HEK293 (cell line): ENCODE results near the gene CDK4.

Source experiments
- BCL11A ChIP-seq: fragments of 450-650 bp; formaldehyde crosslinking; IDR thresholded peaks from 2 replicates; pipeline ENCODE4 v1.5.1; 2016; ENCODE audit warnings: low read depth, missing biosample characterization, missing genetic modification characterization
- BCL6B ChIP-seq: fragments of 450-650 bp; formaldehyde crosslinking; IDR thresholded peaks from 2 replicates; pipeline ENCODE4 v1.5.1; 2017; ENCODE audit warnings: missing biosample characterization, missing genetic modification characterization
- CTCF ChIP-seq: fragments of 450-650 bp; formaldehyde crosslinking; IDR thresholded peaks from 2 replicates; pipeline ENCODE4 v1.5.1; 2016; ENCODE audit warnings: missing biosample characterization, missing genetic modification characterization
- GLI2 ChIP-seq: fragments of 450-650 bp; formaldehyde crosslinking; IDR thresholded peaks from 2 replicates; pipeline ENCODE4; 2017; ENCODE audit warnings: missing biosample characterization, missing genetic modification characterization, low read depth, borderline replicate concordance
- HOXD13 ChIP-seq: sonication (generic); formaldehyde crosslinking; IDR thresholded peaks from 2 replicates; pipeline ENCODE4 v1.8.0; 2022; ENCODE audit warnings: missing genetic modification reagents, borderline replicate concordance
- KLF10 ChIP-seq: fragments of 450-650 bp; IDR thresholded peaks from 2 replicates; pipeline ENCODE4 v1.5.1; 2018; ENCODE audit warnings: missing biosample characterization, mild to moderate bottlenecking, missing genetic modification characterization
- KLF9 ChIP-seq: fragments of 450-650 bp; formaldehyde crosslinking; IDR thresholded peaks from 2 replicates; pipeline ENCODE4 v1.5.1; 2016; ENCODE audit warnings: missing biosample characterization, missing genetic modification characterization, low read depth
- PRDM10 ChIP-seq: fragments of 450-650 bp; formaldehyde crosslinking; IDR thresholded peaks from 2 replicates; pipeline ENCODE4 v1.5.1; 2016; ENCODE audit warnings: missing biosample characterization, missing genetic modification characterization
- REPIN1 ChIP-seq: fragments of 450-650 bp; formaldehyde crosslinking; IDR thresholded peaks from 2 replicates; pipeline ENCODE4 v1.5.1; 2017; ENCODE audit warnings: missing biosample characterization, missing genetic modification characterization, low read depth
- WT1 ChIP-seq: fragments of 450-650 bp; formaldehyde crosslinking; IDR thresholded peaks from 2 replicates; pipeline ENCODE4 v1.5.1; 2016; ENCODE audit warnings: missing biosample characterization, missing genetic modification characterization
- YY2 ChIP-seq: fragments of 450-650 bp; formaldehyde crosslinking; IDR thresholded peaks from 2 replicates; pipeline ENCODE4 v1.5.1; 2016; ENCODE audit warnings: missing biosample characterization, missing genetic modification characterization
- ZBTB11 ChIP-seq: fragments of 450-650 bp; formaldehyde crosslinking; conservative IDR thresholded peaks from 2 replicates; pipeline ENCODE4 v1.5.1; 2016; ENCODE audit warnings: low read depth, missing biosample characterization, missing genetic modification characterization
- ZBTB20 ChIP-seq: fragments of 450-650 bp; formaldehyde crosslinking; IDR thresholded peaks from 2 replicates; pipeline ENCODE4 v1.5.1; 2016; ENCODE audit warnings: missing biosample characterization, missing genetic modification characterization
- ZBTB8A ChIP-seq: fragments of 450-650 bp; formaldehyde crosslinking; IDR thresholded peaks from 2 replicates; pipeline ENCODE4 v1.5.1; 2016; ENCODE audit warnings: missing biosample characterization, missing genetic modification characterization
- ZNF169 ChIP-seq: fragments of 450-650 bp; formaldehyde crosslinking; IDR thresholded peaks from 2 replicates; pipeline ENCODE4 v1.5.1; 2016; ENCODE audit warnings: missing biosample characterization, missing genetic modification characterization
- ZNF335 ChIP-seq: fragments of 450-650 bp; formaldehyde crosslinking; conservative IDR thresholded peaks from 2 replicates; pipeline ENCODE4 v1.5.1; 2016; ENCODE audit warnings: missing biosample characterization, missing genetic modification characterization
- ZNF341 ChIP-seq: fragments of 450-650 bp; formaldehyde crosslinking; IDR thresholded peaks from 2 replicates; pipeline ENCODE4; 2016; ENCODE audit warnings: low read depth, missing biosample characterization, missing genetic modification characterization
- ZNF391 ChIP-seq: fragments of 450-650 bp; formaldehyde crosslinking; IDR thresholded peaks from 2 replicates; pipeline ENCODE4 v1.5.1; 2016; ENCODE audit warnings: low read depth, missing biosample characterization, missing genetic modification characterization, borderline replicate concordance
- ZNF561 ChIP-seq: fragments of 450-650 bp; IDR thresholded peaks from 2 replicates; pipeline ENCODE4 v1.5.1; 2018; ENCODE audit warnings: missing biosample characterization, missing genetic modification characterization, borderline replicate concordance
- ZNF585B ChIP-seq: fragments of 450-650 bp; formaldehyde crosslinking; IDR thresholded peaks from 2 replicates; pipeline ENCODE4 v1.5.1; 2016; ENCODE audit warnings: missing biosample characterization, missing genetic modification characterization
- ZNF777 ChIP-seq: fragments of 450-650 bp; formaldehyde crosslinking; IDR thresholded peaks from 2 replicates; pipeline ENCODE4 v1.5.1; 2017; ENCODE audit warnings: missing biosample characterization, missing genetic modification characterization, borderline replicate concordance
- TF ChIP-seq, protein P1 (sequence below): fragments of 450-650 bp; formaldehyde crosslinking; IDR thresholded peaks from 2 replicates; pipeline ENCODE4 v1.5.1; 2016; ENCODE audit warnings: missing biosample characterization, missing genetic modification characterization
- TF ChIP-seq, protein P2 (sequence below): sonication (generic); formaldehyde crosslinking; IDR thresholded peaks from 2 replicates; pipeline ENCODE4 v1.8.1; 2022; ENCODE audit warnings: mild to moderate bottlenecking, moderate library complexity, missing genetic modification reagents
- TF ChIP-seq, protein P3 (sequence below): fragments of 450-650 bp; formaldehyde crosslinking; IDR thresholded peaks from 2 replicates; pipeline ENCODE4 v1.5.1; 2016; ENCODE audit warnings: missing biosample characterization, missing genetic modification characterization, borderline replicate concordance

The CDK4 gene

DNA sequence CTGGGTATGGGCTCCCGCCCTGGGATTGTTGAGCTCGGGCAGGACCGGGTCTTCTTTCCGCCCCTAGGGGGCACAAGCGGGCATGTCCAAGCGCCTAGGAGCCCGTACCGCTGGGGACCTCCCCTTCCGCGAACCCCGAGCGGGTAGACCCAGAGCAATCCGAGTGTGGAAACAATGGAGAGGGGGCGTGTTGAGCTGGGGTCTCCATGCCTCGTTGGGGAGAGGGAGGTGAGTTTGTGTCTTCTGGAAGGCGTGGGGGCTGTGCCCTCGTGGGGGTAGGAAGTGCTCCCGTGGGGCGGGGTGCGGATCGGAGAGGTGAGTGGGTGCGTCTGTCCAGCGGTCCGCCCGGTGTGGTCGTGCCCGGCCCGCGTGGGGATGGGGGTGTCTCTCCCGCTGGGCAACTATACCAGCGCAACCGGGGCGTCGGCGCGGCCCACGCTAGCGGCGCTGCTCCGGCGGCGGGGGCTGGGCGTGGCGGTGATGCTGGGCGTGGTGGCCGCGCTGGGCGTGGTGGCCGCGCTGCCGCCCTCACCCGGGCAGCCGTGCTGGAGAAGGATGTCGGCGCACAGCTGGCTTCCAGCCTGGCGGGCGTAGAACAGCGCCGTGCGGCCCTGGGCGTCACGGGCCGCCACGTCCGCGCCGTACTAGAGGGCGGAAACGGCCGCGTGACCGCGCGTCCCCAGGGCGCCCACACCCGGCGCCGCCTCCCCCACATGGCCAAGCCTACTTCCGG lies 25.8 kb downstream of the CDK4 start (continued):
- TF ChIP-seq BCL6B (no peak), ZNF585B (tag by site-specific recombination) (0 out of 2 replicates have a peak, but pooled peaks have one; percentile 8), ZNF341 (tag by site-specific recombination) (no peak; the same call in 1 of the 2 replicates), ZNF777 (tag by site-specific recombination) (peak; percentile 94), ZBTB11 (tag by site-specific recombination) (peak; percentile 61), ZNF335 (tag by site-specific recombination) (peak; percentile 99), REPIN1 (tag by site-specific recombination) (0 out of 2 replicates have a peak, but pooled peaks have one; percentile 86), ZBTB8A (tag by site-specific recombination) (peak; percentile 91), BCL11A (peak; percentile 49; the same call in 1 of the 2 replicates), ZNF169 (tag by site-specific recombination) (no peak), KLF10 (tag by site-specific recombination) (peak; percentile 67; the same call in 1 of the 2 replicates), ZBTB20 (tag by site-specific recombination) (peak; percentile 55; the same call in 1 of the 2 replicates), ZNF391 (peak; percentile 82; the same call in 1 of the 2 replicates), YY2 (tag by site-specific recombination) (no peak), KLF9 (tag by site-specific recombination) (peak; percentile 98), WT1 (tag by site-specific recombination) (peak; percentile 47; the same call in 1 of the 2 replicates), GLI2 (tag by site-specific recombination) (no peak), PRDM10 (tag by site-specific recombination) (peak; percentile 61), ZNF561 (peak; percentile 81; the same call in 1 of the 2 replicates), HOXD13 (CRISPR knock-in tag) (peak; percentile 26; the same call in 1 of the 2 replicates), CTCF (tag by site-specific recombination) (peak; percentile 88)
- TF ChIP-seq, protein P1, sequence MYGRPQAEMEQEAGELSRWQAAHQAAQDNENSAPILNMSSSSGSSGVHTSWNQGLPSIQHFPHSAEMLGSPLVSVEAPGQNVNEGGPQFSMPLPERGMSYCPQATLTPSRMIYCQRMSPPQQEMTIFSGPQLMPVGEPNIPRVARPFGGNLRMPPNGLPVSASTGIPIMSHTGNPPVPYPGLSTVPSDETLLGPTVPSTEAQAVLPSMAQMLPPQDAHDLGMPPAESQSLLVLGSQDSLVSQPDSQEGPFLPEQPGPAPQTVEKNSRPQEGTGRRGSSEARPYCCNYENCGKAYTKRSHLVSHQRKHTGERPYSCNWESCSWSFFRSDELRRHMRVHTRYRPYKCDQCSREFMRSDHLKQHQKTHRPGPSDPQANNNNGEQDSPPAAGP (tag by site-specific recombination) = peak; percentile 93
- TF ChIP-seq, protein P2, sequence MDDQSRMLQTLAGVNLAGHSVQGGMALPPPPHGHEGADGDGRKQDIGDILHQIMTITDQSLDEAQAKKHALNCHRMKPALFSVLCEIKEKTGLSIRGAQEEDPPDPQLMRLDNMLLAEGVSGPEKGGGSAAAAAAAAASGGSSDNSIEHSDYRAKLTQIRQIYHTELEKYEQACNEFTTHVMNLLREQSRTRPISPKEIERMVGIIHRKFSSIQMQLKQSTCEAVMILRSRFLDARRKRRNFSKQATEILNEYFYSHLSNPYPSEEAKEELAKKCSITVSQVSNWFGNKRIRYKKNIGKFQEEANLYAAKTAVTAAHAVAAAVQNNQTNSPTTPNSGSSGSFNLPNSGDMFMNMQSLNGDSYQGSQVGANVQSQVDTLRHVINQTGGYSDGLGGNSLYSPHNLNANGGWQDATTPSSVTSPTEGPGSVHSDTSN = peak; percentile 56; the same call in 1 of the 2 replicates
- TF ChIP-seq, protein P3, sequence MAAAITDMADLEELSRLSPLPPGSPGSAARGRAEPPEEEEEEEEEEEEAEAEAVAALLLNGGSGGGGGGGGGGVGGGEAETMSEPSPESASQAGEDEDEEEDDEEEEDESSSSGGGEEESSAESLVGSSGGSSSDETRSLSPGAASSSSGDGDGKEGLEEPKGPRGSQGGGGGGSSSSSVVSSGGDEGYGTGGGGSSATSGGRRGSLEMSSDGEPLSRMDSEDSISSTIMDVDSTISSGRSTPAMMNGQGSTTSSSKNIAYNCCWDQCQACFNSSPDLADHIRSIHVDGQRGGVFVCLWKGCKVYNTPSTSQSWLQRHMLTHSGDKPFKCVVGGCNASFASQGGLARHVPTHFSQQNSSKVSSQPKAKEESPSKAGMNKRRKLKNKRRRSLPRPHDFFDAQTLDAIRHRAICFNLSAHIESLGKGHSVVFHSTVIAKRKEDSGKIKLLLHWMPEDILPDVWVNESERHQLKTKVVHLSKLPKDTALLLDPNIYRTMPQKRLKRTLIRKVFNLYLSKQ = no peak
